HepG2 (cell line): ENCODE measurements around the gene EPHA1. TPM values are rescaled to one million over a fixed set of nuclear protein-coding genes. Genes with fewer than 3 reads are reported as not detected.

Experiments used
- ATAC-seq: fragments of 200-7000 bp; cut with Tn5 transposase; 3 replicates; pipeline ENCODE4 v1.9.1; 2020; ENCODE audit warnings: mild to moderate bottlenecking, moderate library complexity
- BruUV-seq: library from RNA; stranded (reverse); fragments of 400-500 nt; replicated peaks from 2 replicates; lab custom pipeline; 2021; lab: Mats Ljungman, UMichigan
- CTCF ChIA-PET: fragments of 300-600 bp; formaldehyde crosslinking; extraction: SDS; loops from one replicate; lab custom pipeline; 2021; ENCODE audit warnings: low total read pairs, inconsistent platforms, low intra/inter-chr PET ratio; lab: Yijun Ruan, JAX
- POLR2A ChIA-PET: fragments of 350-600 bp; sonication (Branson Sonifier 250); formaldehyde crosslinking; loops from one replicate; lab custom pipeline; 2020; ENCODE audit warnings: antibody characterized with exemption, inconsistent platforms; lab: Yijun Ruan, JAX
- DNase-seq: peaks from one replicate; pipeline ENCODE4 v3.0.0-alpha.2; 2015; ENCODE audit warnings: low spot score
- FAIRE-seq: peaks from 3 replicates; lab custom pipeline; 2011; peaks lifted over from hg19 to GRCh38; lab: Jason Lieb, UNC
- H2AFZ ChIP-seq: one replicate; pipeline ENCODE4 v1.6.1; 2011; ENCODE audit warnings: low read length, inconsistent platforms
- H3K27ac ChIP-seq: fragments of 300-600 bp; 3 replicates; pipeline ENCODE4 v1.8.0; 2011; ENCODE audit warnings: mixed run types, mild to moderate bottlenecking, mixed read lengths, low read length, inconsistent platforms; ENCODE audit not compliant: insufficient read depth; ENCODE audit errors: extremely low read length
- H3K27me3 ChIP-seq, 2 experiments: fragments of 200-600 bp in 1 of 2; 2 replicates in 1 of 2; 3 replicates in 1 of 2; pipeline versions ENCODE4 v1.6.0 to v1.8.0; 2011; ENCODE audit warnings: low read length in 2 of 2, mild to moderate bottlenecking in 2 of 2, moderate library complexity in 2 of 2, inconsistent platforms in 1 of 2; ENCODE audit not compliant: insufficient read depth in 2 of 2, control insufficient read depth in 1 of 2
- H3K36me3 ChIP-seq, 2 experiments: fragments of 200-600 bp in 1 of 2; replicated peaks in 1 of 2; 2 replicates in 1 of 2; 3 replicates in 1 of 2; pipeline versions ENCODE4 v1.5.1 to v1.8.0; 2011; ENCODE audit warnings: low read length in 2 of 2, inconsistent platforms in 1 of 2; ENCODE audit not compliant: insufficient read depth in 2 of 2, control insufficient read depth in 1 of 2
- H3K4me1 ChIP-seq: 2 replicates; pipeline ENCODE4 v1.5.1; 2012; ENCODE audit warnings: low read length, inconsistent platforms; ENCODE audit not compliant: insufficient read depth
- H3K4me2 ChIP-seq: 2 replicates; pipeline ENCODE4 v1.6.0; 2011; ENCODE audit warnings: low read depth, low read length, inconsistent platforms
- H3K4me3 ChIP-seq, 3 experiments: fragments of 200-600 bp in 1 of 3; sonication (generic), shearing (Covaris generic) in 1 of 3; replicated peaks in 1 of 3; 2 replicates each; pipeline ENCODE4 v1.5.1; 2011 to 2016; ENCODE audit warnings: low read length in 3 of 3, inconsistent platforms in 2 of 3, low read depth in 2 of 3, mild to moderate bottlenecking in 2 of 3, control low read depth in 1 of 3, mixed read lengths in 1 of 3; ENCODE audit not compliant: insufficient read depth in 1 of 3
- H3K79me2 ChIP-seq: one replicate; pipeline ENCODE4 v1.6.1; 2011; ENCODE audit warnings: low read length, inconsistent platforms; ENCODE audit not compliant: insufficient read depth
- H3K9ac ChIP-seq: 2 replicates; pipeline ENCODE4 v1.6.0; 2011; ENCODE audit warnings: mild to moderate bottlenecking, low read depth, low read length, inconsistent platforms; ENCODE audit not compliant: insufficient read depth
- H3K9me3 ChIP-seq: 2 replicates; pipeline ENCODE4 v1.5.1; 2012; ENCODE audit warnings: mild to moderate bottlenecking, low read length
- H4K20me1 ChIP-seq: 2 replicates; pipeline ENCODE4 v1.6.0; 2011; ENCODE audit warnings: inconsistent platforms, mild to moderate bottlenecking, low read length, moderate library complexity; ENCODE audit not compliant: insufficient read depth
- GATA4 ChIP-seq: sonication (generic); IDR thresholded peaks from 2 replicates; pipeline ENCODE4 v1.6.1; 2016; ENCODE audit warnings: antibody characterized with exemption, low read depth, borderline replicate concordance
- ISX ChIP-seq: sonication (generic); formaldehyde crosslinking; conservative IDR thresholded peaks from 2 replicates; pipeline ENCODE4 v1.5.0; 2020; ENCODE audit warnings: missing genetic modification reagents
- RAD21 ChIP-seq: fragments of 450-650 bp; formaldehyde crosslinking; IDR thresholded peaks from 2 replicates; pipeline ENCODE4 v1.5.0; 2020; ENCODE audit warnings: mild to moderate bottlenecking
- ZBTB1 ChIP-seq: sonication (generic); formaldehyde crosslinking; IDR thresholded peaks from 2 replicates; pipeline ENCODE4 v1.4.0; 2020; ENCODE audit warnings: missing genetic modification reagents, borderline replicate concordance
- ZBTB7B ChIP-seq: sonication (generic); formaldehyde crosslinking; IDR thresholded peaks from 2 replicates; pipeline ENCODE4 v1.4.0; 2020; ENCODE audit warnings: missing genetic modification reagents
- WGBS: methylation state at CpG from one replicate; pipeline ENCODE4 v1.1.6; 2017; ENCODE audit warnings: low lambda C conversion rate; 5-methylcytosine and 5-hydroxymethylcytosine counted together
- in situ Hi-C: cut with HindIII; loops from 2 replicates; pipeline ENCODE4 v1.10.0; 2017; ENCODE audit warnings: low pct_unique_long_range_greater_than_20kb; ENCODE audit not compliant: extremely low pct_ligation_motif_present
- intact Hi-C: fragments of 100-400 bp; cut with micrococcal nuclease; formaldehyde crosslinking; loops from one replicate; pipeline ENCODE4 v1.10.0; 2022; ENCODE audit not compliant: unreplicated experiment
- polyA plus RNA-seq, 8 experiments: library from polyadenylated mRNA; depleted of rRNA in 3 of 8; stranded (reverse) in 7 of 8; unstranded in 1 of 8; fragments of >200 nt; fragmentation: Illumina TruSeq in 4 of 8; extraction: Trizol in 4 of 8; gene quantifications; 2 replicates each; pipeline versions ENCODE4 v1.2.1 to v1.2.3, GENCODE V29; 2011 to 2016; ENCODE audit warnings: low read depth in 4 of 8, missing spikeins in 1 of 8, mixed read lengths in 1 of 8; ENCODE audit not compliant: insufficient read depth in 1 of 8
- total RNA-seq, 5 experiments: library from RNA; depleted of rRNA; stranded (reverse); fragments of >200 nt; fragmentation: Illumina TruSeq; extraction: Trizol; gene quantifications; 2 replicates each; pipeline ENCODE4 v1.2.3, GENCODE V29; 2016; ENCODE audit warnings: low read depth in 1 of 5
- TF ChIP-seq, protein P1 (sequence below): sonication (generic); formaldehyde crosslinking; IDR thresholded peaks from 2 replicates; pipeline ENCODE4 v1.8.0; 2022; ENCODE audit warnings: mild to moderate bottlenecking, missing genetic modification reagents

The EPHA1 gene
- total and polyA plus RNA-seq, 2 of the 13 experiments (the other 11 are each of a cell fraction or from before 2014, with no cell fraction given), result 4.6 to 17.1 TPM

DNA sequence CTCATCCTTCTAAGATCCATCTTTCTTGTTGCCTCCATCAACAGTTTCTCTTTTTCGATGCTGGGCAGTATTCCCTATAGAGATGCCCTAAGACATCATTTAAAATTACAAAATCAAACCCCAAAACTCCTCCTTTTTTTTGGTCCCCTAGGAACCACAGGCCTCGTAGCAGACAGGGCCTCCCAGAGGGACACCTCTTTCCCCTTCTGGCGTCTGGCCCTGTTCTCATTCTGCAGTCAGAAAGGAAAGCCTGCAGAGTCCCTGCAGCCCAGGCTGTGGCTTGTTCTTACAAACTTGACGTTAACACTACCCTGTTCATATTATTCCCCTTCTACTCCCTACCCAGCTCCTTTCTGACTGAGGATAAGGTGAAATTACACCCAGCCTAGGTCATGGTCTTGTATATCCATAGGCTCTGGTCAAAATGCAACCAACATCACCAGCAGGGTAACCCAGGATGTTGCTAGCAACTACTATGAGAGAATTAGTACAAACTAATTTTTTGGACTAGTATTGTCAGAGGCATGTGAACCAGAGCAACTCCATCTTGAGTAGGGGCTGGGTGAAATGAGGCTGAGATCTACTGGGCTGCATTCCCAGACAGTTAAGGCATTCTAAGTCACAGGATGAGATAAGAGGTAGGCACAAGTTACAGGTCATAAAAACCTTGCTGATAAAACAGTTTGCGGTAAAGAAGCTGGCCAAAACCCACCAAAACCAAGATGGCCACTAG lies 3.5 kb upstream of the EPHA1 start:
- ChIA-PET POLR2A (no interaction called here), CTCF (no interaction called here)
- Histone ChIP-seq H3K4me1 (peaks cover 38% of the 10 kb centered on the region), H3K4me2 (no peak overlapping the region), H3K27me3 (peaks cover 0 to 10% of the 10 kb centered on the region in 2 experiments; a peak in 2 of 5 replicates), H3K27ac (no peak overlapping the region), H2AFZ (no peak overlapping the region), H3K9ac (no peak overlapping the region), H3K9me3 (no peaks in the 10 kb centered on the region), H3K4me3 (no peak overlapping the region), H3K36me3 (no peaks in the 10 kb centered on the region), H4K20me1 (no peaks in the 10 kb centered on the region), H3K79me2 (no peaks in the 10 kb centered on the region)
- FAIRE-seq (no peak), ATAC-seq (no peak), DNase-seq (no peak)
- WGBS, result 57% methylated on average over 5 of the region's 5 CpGs
- intact Hi-C loops (no loop called here), in situ Hi-C loops (no loop called here)
- BruUV-seq, result no TSS peak
- TF ChIP-seq ZBTB1 (CRISPR knock-in tag) (no peak), GATA4 (no peak), RAD21 (CRISPR knock-in tag) (no peak), ZBTB7B (CRISPR knock-in tag) (no peak), ISX (CRISPR knock-in tag) (no peak)
- TF ChIP-seq, protein P1, sequence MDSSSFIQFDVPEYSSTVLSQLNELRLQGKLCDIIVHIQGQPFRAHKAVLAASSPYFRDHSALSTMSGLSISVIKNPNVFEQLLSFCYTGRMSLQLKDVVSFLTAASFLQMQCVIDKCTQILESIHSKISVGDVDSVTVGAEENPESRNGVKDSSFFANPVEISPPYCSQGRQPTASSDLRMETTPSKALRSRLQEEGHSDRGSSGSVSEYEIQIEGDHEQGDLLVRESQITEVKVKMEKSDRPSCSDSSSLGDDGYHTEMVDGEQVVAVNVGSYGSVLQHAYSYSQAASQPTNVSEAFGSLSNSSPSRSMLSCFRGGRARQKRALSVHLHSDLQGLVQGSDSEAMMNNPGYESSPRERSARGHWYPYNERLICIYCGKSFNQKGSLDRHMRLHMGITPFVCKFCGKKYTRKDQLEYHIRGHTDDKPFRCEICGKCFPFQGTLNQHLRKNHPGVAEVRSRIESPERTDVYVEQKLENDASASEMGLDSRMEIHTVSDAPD (CRISPR knock-in tag), result no peak
